ENCODE results near the gene ACTN4.

- TF ChIP-seq CTCF (conservative IDR thresholded peaks at IDR 0.05 in 1 of 2, IDR thresholded peaks at IDR 0.05 in 1 of 2; ENCODE audit: low read depth in 1 of 2, low read length in 2 of 2) (no peak), EZH2 (IDR thresholded peaks at IDR 0.05; ENCODE audit: low read length, missing control alignments) (no peak)
These were observed 54.8 kb downstream of the ACTN4 start for GRCh38 chr19:38702278-38702677.

Measured in fibroblast of lung (primary cell).